ENCODE results near the gene MAD1L1.

MAD1L1 gene

GRCh38 chr7:2131341-2131740 is 101.4 kb downstream of the MAD1L1 start:
- TF ChIP-seq ISL1 (CRISPR knock-in tag; IDR thresholded peaks at IDR 0.05) (no peak), ZNF565 (CRISPR knock-in tag; conservative IDR thresholded peaks at IDR 0.05; ENCODE audit: low read depth) (no peak), TCF4 (CRISPR knock-in tag; IDR thresholded peaks at IDR 0.05; ENCODE audit: borderline replicate concordance) (no peak), RARB (CRISPR knock-in tag; IDR thresholded peaks at IDR 0.05) (no peak), BACH2 (CRISPR knock-in tag; IDR thresholded peaks at IDR 0.05; ENCODE audit: borderline replicate concordance) (no peak), PATZ1 (CRISPR knock-in tag; IDR thresholded peaks at IDR 0.05; ENCODE audit: borderline replicate concordance) (no peak), GLIS3 (CRISPR knock-in tag; IDR thresholded peaks at IDR 0.05) (no peak), CSDC2 (CRISPR knock-in tag; IDR thresholded peaks at IDR 0.05) (no peak), TOX (CRISPR knock-in tag; IDR thresholded peaks at IDR 0.05; ENCODE audit: borderline replicate concordance) (no peak)
- TF ChIP-seq, protein P1, sequence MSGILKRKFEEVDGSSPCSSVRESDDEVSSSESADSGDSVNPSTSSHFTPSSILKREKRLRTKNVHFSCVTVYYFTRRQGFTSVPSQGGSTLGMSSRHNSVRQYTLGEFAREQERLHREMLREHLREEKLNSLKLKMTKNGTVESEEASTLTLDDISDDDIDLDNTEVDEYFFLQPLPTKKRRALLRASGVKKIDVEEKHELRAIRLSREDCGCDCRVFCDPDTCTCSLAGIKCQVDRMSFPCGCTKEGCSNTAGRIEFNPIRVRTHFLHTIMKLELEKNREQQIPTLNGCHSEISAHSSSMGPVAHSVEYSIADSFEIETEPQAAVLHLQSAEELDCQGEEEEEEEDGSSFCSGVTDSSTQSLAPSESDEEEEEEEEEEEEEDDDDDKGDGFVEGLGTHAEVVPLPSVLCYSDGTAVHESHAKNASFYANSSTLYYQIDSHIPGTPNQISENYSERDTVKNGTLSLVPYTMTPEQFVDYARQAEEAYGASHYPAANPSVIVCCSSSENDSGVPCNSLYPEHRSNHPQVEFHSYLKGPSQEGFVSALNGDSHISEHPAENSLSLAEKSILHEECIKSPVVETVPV (CRISPR knock-in tag; IDR thresholded peaks at IDR 0.05), result no peak
- ATAC-seq, result no peak

DNA sequence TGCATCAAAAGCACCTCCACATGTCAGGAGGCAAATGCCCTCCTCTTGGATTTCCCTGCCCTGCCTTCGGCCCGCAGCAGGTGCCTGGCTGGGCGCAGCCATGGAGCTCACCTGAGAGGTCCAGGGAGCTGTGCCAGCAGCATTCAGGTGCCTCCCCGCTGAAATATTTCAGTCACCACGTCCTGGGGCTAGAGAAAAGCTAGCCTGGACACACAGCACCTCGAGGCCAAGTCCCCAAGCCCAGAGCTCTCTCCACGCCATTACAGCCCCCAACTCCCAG is 102.7 kb downstream of the MAD1L1 start:
- no peak for TF ChIP-seq SNAI2 (CRISPR knock-in tag; IDR thresholded peaks at IDR 0.05)
- no peak for ATAC-seq

- no peak for TF ChIP-seq ZNF70 (CRISPR knock-in tag; IDR thresholded peaks at IDR 0.05)
- TF ChIP-seq ZNF8 (CRISPR knock-in tag; IDR thresholded peaks at IDR 0.05), result no peak
- TF ChIP-seq ZC3H10 (CRISPR knock-in tag; IDR thresholded peaks at IDR 0.05), result no peak
- TF ChIP-seq ZNF565 (CRISPR knock-in tag; conservative IDR thresholded peaks at IDR 0.05; ENCODE audit: low read depth), result no peak
- no peak for TF ChIP-seq GLIS3 (CRISPR knock-in tag; IDR thresholded peaks at IDR 0.05)
- TF ChIP-seq ISL1 (CRISPR knock-in tag; IDR thresholded peaks at IDR 0.05), result no peak
- TF ChIP-seq TOX (CRISPR knock-in tag; IDR thresholded peaks at IDR 0.05; ENCODE audit: borderline replicate concordance), result no peak
- no peak for TF ChIP-seq ZFP30 (CRISPR knock-in tag; IDR thresholded peaks at IDR 0.05)
- TF ChIP-seq, protein P1 (CRISPR knock-in tag; IDR thresholded peaks at IDR 0.05), result no peak
- no peak for TF ChIP-seq CSDC2 (CRISPR knock-in tag; IDR thresholded peaks at IDR 0.05)
- TF ChIP-seq CREB5 (CRISPR knock-in tag; IDR thresholded peaks at IDR 0.05; ENCODE audit: low read depth), result no peak
- no peak for TF ChIP-seq TSHZ2 (CRISPR knock-in tag; IDR thresholded peaks at IDR 0.05)
- TF ChIP-seq SNAI2 (CRISPR knock-in tag; IDR thresholded peaks at IDR 0.05), result no peak
- no peak for TF ChIP-seq TCF4 (CRISPR knock-in tag; IDR thresholded peaks at IDR 0.05; ENCODE audit: borderline replicate concordance)
- no peak for TF ChIP-seq PPARA (CRISPR knock-in tag; IDR thresholded peaks at IDR 0.05; ENCODE audit: borderline replicate concordance)
- no peak for TF ChIP-seq PATZ1 (CRISPR knock-in tag; IDR thresholded peaks at IDR 0.05; ENCODE audit: borderline replicate concordance)
- TF ChIP-seq, protein P2, sequence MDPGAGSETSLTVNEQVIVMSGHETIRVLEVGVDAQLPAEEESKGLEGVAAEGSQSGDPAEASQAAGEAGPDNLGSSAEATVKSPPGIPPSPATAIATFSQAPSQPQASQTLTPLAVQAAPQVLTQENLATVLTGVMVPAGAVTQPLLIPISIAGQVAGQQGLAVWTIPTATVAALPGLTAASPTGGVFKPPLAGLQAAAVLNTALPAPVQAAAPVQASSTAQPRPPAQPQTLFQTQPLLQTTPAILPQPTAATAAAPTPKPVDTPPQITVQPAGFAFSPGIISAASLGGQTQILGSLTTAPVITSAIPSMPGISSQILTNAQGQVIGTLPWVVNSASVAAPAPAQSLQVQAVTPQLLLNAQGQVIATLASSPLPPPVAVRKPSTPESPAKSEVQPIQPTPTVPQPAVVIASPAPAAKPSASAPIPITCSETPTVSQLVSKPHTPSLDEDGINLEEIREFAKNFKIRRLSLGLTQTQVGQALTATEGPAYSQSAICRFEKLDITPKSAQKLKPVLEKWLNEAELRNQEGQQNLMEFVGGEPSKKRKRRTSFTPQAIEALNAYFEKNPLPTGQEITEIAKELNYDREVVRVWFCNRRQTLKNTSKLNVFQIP (CRISPR knock-in tag; IDR thresholded peaks at IDR 0.05; ENCODE audit: borderline replicate concordance, low read depth), result no peak
- no peak for TF ChIP-seq ESRRG (CRISPR knock-in tag; IDR thresholded peaks at IDR 0.05)
- TF ChIP-seq RARB (CRISPR knock-in tag; IDR thresholded peaks at IDR 0.05), result no peak
- no peak for ATAC-seq
Measured at GRCh38 chr7:2129323-2130095, 103.2 kb downstream of the MAD1L1 start.

Data from SK-N-SH treated with all-trans-retinoic acid at 6 μM for 48 hours (cell line).